Psoas muscle (tissue), 8 donors: ENCODE measurements around the gene PCNX1. TPM values are rescaled to one million over a fixed set of nuclear protein-coding genes. Genes with fewer than 3 reads are reported as not detected.
"Not testable (repeated sequence)": the region's sequence is repeated elsewhere in the genome, so short reads cannot be mapped to it uniquely, and the experiment has no call there.

Experiments used
- ATAC-seq, 4 donors: fragments of 200-7000 bp; cut with Tn5 transposase; one replicate each; pipeline ENCODE4 v1.9.1; 2020; ENCODE audit warnings: moderate library complexity in 3 of 4, mild to moderate bottlenecking in 2 of 4
- DNase-seq, 2 donors: peaks; one replicate each; pipeline ENCODE4 v3.0.0-alpha.2; 2020
- H3K27ac ChIP-seq: fragments of 200-600 bp; one replicate; pipeline ENCODE4 v1.8.0; 2022
- H3K27me3 ChIP-seq, 3 donors: fragments of 200-600 bp in 1 of 3; one replicate each; pipeline versions ENCODE4 v1.6.1 to v1.8.0; 2013 to 2022; ENCODE audit warnings: low read length in 2 of 3, mild to moderate bottlenecking in 2 of 3, moderate library complexity in 1 of 3; ENCODE audit not compliant: insufficient read depth in 3 of 3
- H3K36me3 ChIP-seq, 2 donors: fragments of 200-600 bp in 1 of 2; one replicate each; pipeline versions ENCODE4 v1.6.1 to v1.8.0; 2013 to 2022; ENCODE audit warnings: low read depth in 1 of 2, mild to moderate bottlenecking in 1 of 2, moderate library complexity in 1 of 2; ENCODE audit not compliant: insufficient read depth in 1 of 2
- H3K4me1 ChIP-seq: fragments of 200-600 bp; one replicate; pipeline ENCODE4 v1.8.0; 2022
- H3K4me3 ChIP-seq: fragments of 200-600 bp; one replicate; pipeline ENCODE4 v1.8.0; 2022; ENCODE audit warnings: mild to moderate bottlenecking
- H3K9me3 ChIP-seq: fragments of 200-600 bp; one replicate; pipeline ENCODE4 v1.8.0; 2022
- CTCF ChIP-seq: fragments of 200-600 bp; IDR thresholded peaks from one replicate; pipeline ENCODE4 v1.8.0; 2022; ENCODE audit warnings: antibody characterized with exemption
- WGBS, 3 donors: extraction: QIAGEN DNeasy Blood & Tissue Kit; methylation state at CpG; one replicate each; pipeline versions ENCODE4 v1.1.6 to v1.1.7; 2013; 5-methylcytosine and 5-hydroxymethylcytosine counted together
- intact Hi-C, 2 donors: fragments of 100-400 bp; cut with DNase I; formaldehyde crosslinking; loops; one replicate each; pipeline versions ENCODE4 v1.11.0 to v1.14.2; 2022
- long read RNA-seq, 2 donors: library from polyadenylated mRNA; unstranded; transcript quantifications; one replicate each; pipeline ENCODE4 v2.0.0, GENCODE V29; 2021
- polyA plus RNA-seq, 3 donors: library from polyadenylated mRNA; stranded (reverse); fragments of 200-250 nt; gene quantifications; one replicate each; pipeline ENCODE4 v1.2.3, GENCODE V29; 2013
- total RNA-seq, 4 donors: library from RNA; stranded (reverse); fragmentation: NEBNext Ultra II Directional in 2 of 4; extraction: Animal tissue kit (Norgen Biotek cat#: 25700) in 2 of 4; gene quantifications; one replicate each; pipeline versions ENCODE4 v1.2.1 to v1.2.4, GENCODE V29; 2021 to 2023
- donor health status: healthy with polysubstance abuse.
- donor health status: DM: no; HTN: no; CAD: no; lungs with moderate emphysema.
- donor health status: Bipolar disorder and iron deficiency.
- donor health status: healthy.
- donor health status: DM: yes; HTN: yes; CAD: no.
- donor health status: DM: no; HTN: no; CAD: no.
- donor health status: DM: no; HTN: no; CAD: no.
- donor health status: DM: yes; HTN: yes; CAD: no.

PCNX1 gene
- 10 to 100 TPM; 29.1 to 48.1 (median 41.4) TPM for total RNA-seq
- 10 to 100 TPM in 1 of 3 donors, 1 to 10 TPM in 2; 5.2 to 11.7 (median 5.4) TPM for polyA plus RNA-seq
- long read RNA-seq, donor 1, partial matches to known transcripts: 4 of 7 reads
- long read RNA-seq, donor 1, other reads (novel, unspliced or antisense): 3 of 7 reads
- long read RNA-seq, donor 2, partial matches to known transcripts: 7 of 14 reads
- long read RNA-seq, donor 2, other reads (novel, unspliced or antisense): 7 of 14 reads

- TF ChIP-seq CTCF: peak; percentile 93
- Histone ChIP-seq H3K4me3 (peak within 1 kb of the TSS; percentile 95), H3K36me3 (no peaks in the 10 kb centered on the region), H3K9me3 (no peaks in the 10 kb centered on the region), H3K27ac (peak within 1 kb of the TSS; percentile 95), H3K27me3 (no peaks in the 10 kb centered on the region), H3K4me1 (peaks cover 30% of the 10 kb centered on the region)
- intact Hi-C loops: loop anchor here (1.0 to 10.0 kb wide), 3 partner anchors 65 to 83 kb away; no protein-coding TSS in a partner anchor
- ATAC-seq (peak; percentile 88 to 92 (median 92)), DNase-seq (peak; percentile 92 to 95)
- 0 to 1% (median 1%) methylated on average over 54 to 96 of the region's 101 CpGs for whole genome bisulfite sequencing, 3 donors
Measured at GRCh38 chr14:70907176-70907995, at the start of gene PCNX1. PCNX1 (plus strand) TSS chr14:70907459; CDS start chr14:70907851, 392 bp downstream.

GRCh38 chr14:70857496-70857890 is 49.8 kb upstream of the PCNX1 start:
- H3K9me3 ChIP-seq: no peaks in the 10 kb centered on the region
- WGBS, 3 donors: 88 to 95% (median 93%) methylated on average over 2 of the region's 2 CpGs
- intact Hi-C loops: no loop called here
- H3K4me1 ChIP-seq: no peaks in the 10 kb centered on the region
- peaks cover 0 to 2% (median 0%) of the 10 kb centered on the region in 3 donors for H3K27me3 ChIP-seq
- H3K27ac ChIP-seq: no peak overlapping the region
- DNase-seq: no peak
- no peak for ATAC-seq
- no peak for TF ChIP-seq CTCF
- no peaks in the 10 kb centered on the region for H3K36me3 ChIP-seq
- H3K4me3 ChIP-seq: no peak overlapping the region

GRCh38 chr14:70858641-70859040 is 48.6 kb upstream of the PCNX1 start:
- intact Hi-C loops: no loop called here
- Histone ChIP-seq H3K27me3 (peaks cover 0 to 2% (median 0%) of the 10 kb centered on the region in 3 donors), H3K36me3 (no peaks in the 10 kb centered on the region), H3K4me3 (no peak overlapping the region), H3K9me3 (no peaks in the 10 kb centered on the region), H3K4me1 (no peaks in the 10 kb centered on the region), H3K27ac (no peak overlapping the region)
- no peak for TF ChIP-seq CTCF
- ATAC-seq (no peak), DNase-seq (no peak)
- WGBS, 3 donors: 83 to 85% (median 85%) methylated on average over 5 of the region's 5 CpGs

GRCh38 chr14:70866992-70867391 is 40.3 kb upstream of the PCNX1 start:
- 58 to 73% (median 68%) methylated on average over 1 of the region's 1 CpG for WGBS, 3 donors
- H3K4me1 ChIP-seq, H3K27ac ChIP-seq, ATAC-seq, H3K27me3 ChIP-seq, H3K9me3 ChIP-seq, H3K4me3 ChIP-seq, intact Hi-C loops, DNase-seq, H3K36me3 ChIP-seq: not testable (repeated sequence)

GRCh38 chr14:70871001-70871400 is 36.3 kb upstream of the PCNX1 start:
- TF ChIP-seq CTCF: no peak
- intact Hi-C loops: no loop called here

More at GRCh38 chr14:70871001-70871400, 36.3 kb upstream of the PCNX1 start:
- ATAC-seq: no peak
- Histone ChIP-seq H3K4me1 (no peaks in the 10 kb centered on the region), H3K27me3 (peaks cover 0 to 4% (median 0%) of the 10 kb centered on the region in 3 donors), H3K4me3 (no peak overlapping the region), H3K36me3 (no peaks in the 10 kb centered on the region), H3K27ac (no peak overlapping the region), H3K9me3 (no peaks in the 10 kb centered on the region)
- no peak for DNase-seq
- 95 to 100% (median 100%) methylated on average over 1 of the region's 1 CpG for WGBS, 3 donors
